HepG2 (cell line): ENCODE results near the gene AHCYL1. TPM values are rescaled to one million over a fixed set of nuclear protein-coding genes. Genes with fewer than 3 reads are reported as not detected.
A peak's percentile ranks its signal among the peaks of the same experiment; 100 is the strongest.

Experiments
- CEBPG ChIP-seq: IDR thresholded peaks from 2 replicates; pipeline ENCODE4 v1.6.1; 2016
- FOXA1 ChIP-seq, 2 experiments: fragments of 450-650 bp in 1 of 2; sonication (generic) in 1 of 2; formaldehyde crosslinking in 1 of 2; IDR thresholded peaks; 2 replicates each; pipeline versions ENCODE4 v1.4.0 to v1.6.1; 2016 to 2020; ENCODE audit warnings: missing genetic modification reagents in 1 of 2
- FOXA3 ChIP-seq: IDR thresholded peaks from 2 replicates; pipeline ENCODE4 v1.6.1; 2016; ENCODE audit warnings: missing genetic modification reagents, missing compliant biosample characterization
- FOXP1 ChIP-seq, 2 experiments: fragments of 450-650 bp in 1 of 2; IDR thresholded peaks; 2 replicates each; pipeline ENCODE4 v1.6.1; 2017 to 2018; ENCODE audit warnings: antibody characterized with exemption in 1 of 2
- GMEB1 ChIP-seq: sonication (generic); formaldehyde crosslinking; IDR thresholded peaks from 2 replicates; pipeline ENCODE4 v1.5.1; 2020; ENCODE audit warnings: missing genetic modification reagents, mild to moderate bottlenecking, borderline replicate concordance
- HNF4A ChIP-seq: sonication (generic); formaldehyde crosslinking; IDR thresholded peaks from 2 replicates; pipeline ENCODE4 v1.4.0; 2020; ENCODE audit warnings: missing genetic modification reagents
- MED1 ChIP-seq: sonication (generic); formaldehyde crosslinking; IDR thresholded peaks from 2 replicates; pipeline ENCODE4 v1.4.0; 2020; ENCODE audit warnings: missing genetic modification reagents
- MEF2D ChIP-seq: sonication (generic); formaldehyde crosslinking; IDR thresholded peaks from 2 replicates; pipeline ENCODE4 v1.5.1; 2020; ENCODE audit warnings: mild to moderate bottlenecking, missing genetic modification reagents
- NCOA2 ChIP-seq: sonication (generic); formaldehyde crosslinking; IDR thresholded peaks from 2 replicates; pipeline ENCODE4 v1.8.0; 2022; ENCODE audit warnings: inconsistent platforms
- NFIC ChIP-seq: IDR thresholded peaks from 2 replicates; pipeline ENCODE4 v1.6.1; 2012; ENCODE audit warnings: mild to moderate bottlenecking, low read length, inconsistent platforms
- PHF5A ChIP-seq: IDR thresholded peaks from one replicate; pipeline ENCODE4 v1.6.1; 2018; ENCODE audit warnings: low read depth, missing genetic modification reagents; ENCODE audit not compliant: unreplicated experiment
- PLRG1 ChIP-seq: fragments of 450-650 bp; conservative IDR thresholded peaks from 2 replicates; pipeline ENCODE4 v1.6.1; 2016
- SOX13 ChIP-seq, 3 experiments: fragments of 450-650 bp in 1 of 3; sonication (generic) in 1 of 3; formaldehyde crosslinking in 1 of 3; IDR thresholded peaks in 2 of 3; conservative IDR thresholded peaks in 1 of 3; 2 replicates each; pipeline versions ENCODE4 v1.5.0 to v1.6.1; 2016 to 2020; ENCODE audit warnings: antibody characterized with exemption in 1 of 3, mild to moderate bottlenecking in 1 of 3, missing compliant biosample characterization in 1 of 3, missing genetic modification reagents in 1 of 3, moderate library complexity in 1 of 3
- SOX6 ChIP-seq, 2 experiments: fragments of 450-650 bp in 1 of 2; sonication (generic) in 1 of 2; formaldehyde crosslinking in 1 of 2; IDR thresholded peaks; 2 replicates each; pipeline versions ENCODE4 v1.4.0 to v1.6.1; 2017 to 2020; ENCODE audit warnings: antibody characterized with exemption in 1 of 2, mild to moderate bottlenecking in 1 of 2, missing genetic modification reagents in 1 of 2
- TARDBP ChIP-seq: sonication (generic); formaldehyde crosslinking; IDR thresholded peaks from 2 replicates; pipeline ENCODE4 v1.8.0; 2022; ENCODE audit warnings: mild to moderate bottlenecking, missing genetic modification reagents
- ZFAT ChIP-seq: sonication (generic); formaldehyde crosslinking; conservative IDR thresholded peaks from 2 replicates; pipeline ENCODE4 v1.8.1; 2023; ENCODE audit warnings: missing genetic modification reagents, inconsistent platforms
- ZNF569 ChIP-seq: sonication (generic); formaldehyde crosslinking; IDR thresholded peaks from 2 replicates; pipeline ENCODE4 v1.5.0; 2020; ENCODE audit warnings: mild to moderate bottlenecking, missing genetic modification reagents, moderate library complexity, borderline replicate concordance
- ZNF772 ChIP-seq: sonication (generic); formaldehyde crosslinking; IDR thresholded peaks from 2 replicates; pipeline ENCODE4 v1.5.0; 2020; ENCODE audit warnings: mild to moderate bottlenecking, missing genetic modification reagents
- polyA plus RNA-seq, 8 experiments: library from polyadenylated mRNA; depleted of rRNA in 3 of 8; stranded (reverse) in 7 of 8; unstranded in 1 of 8; fragments of >200 nt; fragmentation: Illumina TruSeq in 4 of 8; extraction: Trizol in 4 of 8; gene quantifications; 2 replicates each; pipeline versions ENCODE4 v1.2.1 to v1.2.3, GENCODE V29; 2011 to 2016; ENCODE audit warnings: low read depth in 4 of 8, missing spikeins in 1 of 8, mixed read lengths in 1 of 8; ENCODE audit not compliant: insufficient read depth in 1 of 8
- total RNA-seq, 5 experiments: library from RNA; depleted of rRNA; stranded (reverse); fragments of >200 nt; fragmentation: Illumina TruSeq; extraction: Trizol; gene quantifications; 2 replicates each; pipeline ENCODE4 v1.2.3, GENCODE V29; 2016; ENCODE audit warnings: low read depth in 1 of 5

AHCYL1 gene
- total and polyA plus RNA-seq, 2 of the 13 experiments (the other 11 are each of a cell fraction or from before 2014, with no cell fraction given), result 40.9 to 76.3 TPM

DNA sequence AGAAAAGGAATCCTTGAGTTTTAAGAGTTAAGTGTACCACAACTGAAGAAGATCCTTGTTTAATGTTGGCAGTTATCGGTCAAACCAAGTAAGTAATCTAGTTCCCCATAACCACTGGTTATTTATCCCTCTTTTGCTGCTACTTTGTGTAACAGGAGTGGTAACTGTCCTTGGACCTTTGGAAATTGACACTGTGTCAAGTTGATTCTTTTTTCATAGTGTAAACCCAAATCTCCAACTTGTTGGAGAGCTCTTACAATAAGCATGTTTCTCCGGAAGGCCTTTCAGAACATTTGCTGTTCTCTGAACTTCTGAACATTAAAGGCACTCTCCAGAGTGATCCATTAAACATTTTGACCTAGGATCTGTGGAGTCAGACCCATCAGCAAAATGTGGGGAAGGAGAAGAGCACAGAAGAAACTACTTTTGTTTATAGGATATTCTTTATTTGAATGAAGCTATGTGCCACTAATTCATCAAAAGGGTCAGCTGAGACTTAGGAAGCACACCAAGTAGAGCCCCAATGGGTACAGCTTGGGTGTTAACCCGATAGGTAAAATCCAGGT, 3.9 kb downstream of the AHCYL1 start (continued):
- TF ChIP-seq GMEB1 (peak; percentile 48; the same call in 1 of the 2 replicates), TARDBP (CRISPR knock-in tag) (peak; percentile 29; the same call in 1 of the 2 replicates), FOXP1 (IDR thresholded peaks at IDR 0.05) (no peak), FOXP1 (CRISPR knock-in tag; IDR thresholded peaks at IDR 0.05) (peak; percentile 56; the same call in 1 of the 2 replicates), PLRG1 (no peak), SOX13 (IDR thresholded peaks at IDR 0.05) (no peak), SOX13 (CRISPR knock-in tag; conservative IDR thresholded peaks at IDR 0.05 in 1 of 2, IDR thresholded peaks at IDR 0.05 in 1 of 2) (peak in 1 of 2 experiments; percentile 62; a peak in 1 of 4 replicates), FOXA3 (CRISPR knock-in tag) (peak; percentile 66), MED1 (peak; percentile 71), ZNF772 (CRISPR knock-in tag) (peak; percentile 41; the same call in 1 of the 2 replicates), MEF2D (CRISPR knock-in tag) (peak; percentile 56; the same call in 1 of the 2 replicates), CEBPG (CRISPR knock-in tag) (peak; percentile 20; the same call in 1 of the 2 replicates), NFIC (0 out of 2 replicates have a peak, but pooled peaks have one; percentile 25), NCOA2 (peak; percentile 55), ZNF569 (CRISPR knock-in tag) (no peak), ZFAT (CRISPR knock-in tag) (no peak), SOX6 (IDR thresholded peaks at IDR 0.05) (no peak), SOX6 (CRISPR knock-in tag; IDR thresholded peaks at IDR 0.05) (peak; percentile 57), FOXA1 (IDR thresholded peaks at IDR 0.05) (no peak), FOXA1 (CRISPR knock-in tag; IDR thresholded peaks at IDR 0.05) (peak; percentile 59), HNF4A (CRISPR knock-in tag) (peak; percentile 79), PHF5A (CRISPR knock-in tag) (peak; percentile 30)
- TF ChIP-seq, all 625 proteins: peak for 68
